A673 (cell line): ENCODE results near the gene CSNK1G2.

Source experiments
- EZH2 ChIP-seq: fragments of 200-600 bp; sonication (generic); IDR thresholded peaks from 2 replicates; pipeline ENCODE4 v1.6.1; 2017; ENCODE audit warnings: borderline replicate concordance, low read depth, mild to moderate bottlenecking, mixed read lengths, antibody characterized with exemption, low read length; ENCODE audit not compliant: poor library complexity, severe bottlenecking
- TF ChIP-seq, protein P1 (sequence below): fragments of 300-800, 200-600 bp; sonication (generic); conservative IDR thresholded peaks from 2 replicates; pipeline ENCODE4 v1.5.1; 2017; ENCODE audit warnings: low read depth, mild to moderate bottlenecking, antibody characterized with exemption, low read length, moderate library complexity, mixed read lengths

DNA sequence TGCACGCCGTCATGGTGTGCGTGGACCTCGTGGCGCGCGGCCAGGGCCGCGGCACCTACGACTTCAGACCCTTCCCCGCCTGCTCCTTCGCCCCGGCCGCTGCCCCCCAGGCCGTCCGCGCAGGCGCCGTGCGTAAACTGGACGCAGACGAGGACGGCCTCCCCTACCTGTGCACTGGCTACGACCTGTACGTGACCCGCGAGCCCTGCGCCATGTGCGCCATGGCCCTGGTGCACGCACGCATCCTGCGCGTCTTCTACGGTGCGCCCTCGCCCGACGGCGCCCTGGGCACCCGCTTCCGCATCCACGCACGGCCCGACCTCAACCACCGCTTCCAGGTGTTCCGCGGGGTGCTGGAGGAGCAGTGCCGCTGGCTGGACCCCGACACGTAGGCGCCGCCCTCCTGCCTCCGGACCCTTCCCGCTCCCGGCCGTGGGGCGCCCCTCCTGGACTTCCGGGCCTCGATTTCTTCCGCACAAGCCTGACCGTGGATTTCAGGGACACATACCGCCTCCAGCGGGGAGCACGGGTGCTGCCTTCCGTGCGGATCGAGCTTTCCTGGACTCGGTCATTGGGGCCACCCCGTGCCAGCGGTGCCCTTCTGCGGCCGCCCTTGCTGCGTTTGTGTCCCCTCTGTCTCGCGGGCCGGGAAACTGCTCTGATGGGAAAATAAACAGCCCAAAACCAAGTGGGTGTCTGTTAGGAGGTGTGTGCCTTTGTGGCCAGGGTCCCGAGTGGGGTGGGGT lies 28.0 kb upstream of the CSNK1G2 start:
- TF ChIP-seq, protein P1, sequence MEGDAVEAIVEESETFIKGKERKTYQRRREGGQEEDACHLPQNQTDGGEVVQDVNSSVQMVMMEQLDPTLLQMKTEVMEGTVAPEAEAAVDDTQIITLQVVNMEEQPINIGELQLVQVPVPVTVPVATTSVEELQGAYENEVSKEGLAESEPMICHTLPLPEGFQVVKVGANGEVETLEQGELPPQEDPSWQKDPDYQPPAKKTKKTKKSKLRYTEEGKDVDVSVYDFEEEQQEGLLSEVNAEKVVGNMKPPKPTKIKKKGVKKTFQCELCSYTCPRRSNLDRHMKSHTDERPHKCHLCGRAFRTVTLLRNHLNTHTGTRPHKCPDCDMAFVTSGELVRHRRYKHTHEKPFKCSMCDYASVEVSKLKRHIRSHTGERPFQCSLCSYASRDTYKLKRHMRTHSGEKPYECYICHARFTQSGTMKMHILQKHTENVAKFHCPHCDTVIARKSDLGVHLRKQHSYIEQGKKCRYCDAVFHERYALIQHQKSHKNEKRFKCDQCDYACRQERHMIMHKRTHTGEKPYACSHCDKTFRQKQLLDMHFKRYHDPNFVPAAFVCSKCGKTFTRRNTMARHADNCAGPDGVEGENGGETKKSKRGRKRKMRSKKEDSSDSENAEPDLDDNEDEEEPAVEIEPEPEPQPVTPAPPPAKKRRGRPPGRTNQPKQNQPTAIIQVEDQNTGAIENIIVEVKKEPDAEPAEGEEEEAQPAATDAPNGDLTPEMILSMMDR: no peak
- TF ChIP-seq EZH2: no peak
